Activated naive CD8-positive, alpha-beta T cell (primary cell): ENCODE data around the gene YOD1.
"Not testable (repeated sequence)": the region's sequence is repeated elsewhere in the genome, so short reads cannot be mapped to it uniquely, and the experiment has no call there.

Source experiments
- H3K27ac Mint-ChIP-seq: one replicate; pipeline ENCODE4 v1.8.0; 2021; ENCODE audit warnings: mixed read lengths
- H3K27me3 Mint-ChIP-seq: one replicate; pipeline ENCODE4 v1.8.0; 2021; ENCODE audit warnings: mixed read lengths
- H3K36me3 Mint-ChIP-seq: one replicate; pipeline ENCODE4 v1.8.0; 2021; ENCODE audit warnings: mixed read lengths
- H3K4me1 Mint-ChIP-seq: one replicate; pipeline ENCODE4 v1.8.0; 2021; ENCODE audit warnings: low read depth, mixed read lengths
- H3K4me3 Mint-ChIP-seq: one replicate; pipeline ENCODE4 v1.8.0; 2021; ENCODE audit warnings: mild to moderate bottlenecking, mixed read lengths
- H3K9me3 Mint-ChIP-seq: one replicate; pipeline ENCODE4 v1.8.0; 2021; ENCODE audit warnings: low read depth, mixed read lengths

The YOD1 gene

DNA sequence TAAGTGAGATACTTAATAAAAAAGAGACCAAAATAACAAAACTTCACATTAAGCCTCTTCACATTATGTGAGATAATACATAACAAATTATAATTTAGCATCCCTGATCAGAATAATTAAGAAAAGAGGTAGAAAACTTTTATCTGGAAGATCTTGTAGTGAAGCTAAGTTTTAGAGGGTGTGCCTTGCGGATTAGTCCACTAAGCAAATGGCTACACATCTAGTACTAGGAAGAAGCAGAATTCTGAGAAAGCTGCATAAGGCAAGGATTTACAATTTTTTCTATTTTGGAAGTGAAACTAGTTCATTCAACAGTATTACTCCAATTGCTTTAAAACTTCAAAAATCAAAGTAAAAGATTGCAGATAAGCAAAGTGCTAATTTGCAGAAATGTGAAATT lies 3.5 kb downstream of the YOD1 start:
- Mint-ChIP-seq H3K4me1 (peaks cover 73% of the 10 kb centered on the region), H3K36me3 (peaks cover 15% of the 10 kb centered on the region), H3K27ac (no peak overlapping the region), H3K4me3 (peak overlapping the region; percentile 3), H3K9me3 (no peaks in the 10 kb centered on the region), H3K27me3 (no peaks in the 10 kb centered on the region)

DNA sequence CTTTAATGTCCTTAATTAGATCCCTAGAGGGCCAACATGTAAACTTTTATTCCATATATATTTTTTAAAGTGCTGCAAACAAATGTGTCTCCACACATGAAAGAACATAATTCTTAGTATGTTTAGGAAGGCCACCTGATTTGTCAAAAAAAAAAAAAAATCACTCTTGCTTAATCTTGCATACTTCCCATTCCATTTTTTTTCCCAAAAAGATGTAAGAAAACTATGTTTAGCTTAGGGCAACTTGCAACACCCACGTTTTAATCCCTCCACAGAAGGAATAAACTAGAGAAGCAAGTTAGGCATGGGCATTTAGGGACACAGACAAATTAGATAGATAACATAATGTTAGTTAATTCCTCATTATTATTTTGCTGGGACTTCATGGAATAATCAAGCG lies 5.6 kb downstream of the YOD1 start:
- Mint-ChIP-seq H3K4me3 (no peak overlapping the region), H3K27me3 (no peaks in the 10 kb centered on the region), H3K36me3 (peaks cover 20% of the 10 kb centered on the region), H3K27ac (no peak overlapping the region), H3K9me3 (no peaks in the 10 kb centered on the region), H3K4me1 (peaks cover 64% of the 10 kb centered on the region)

- H3K9me3 Mint-ChIP-seq, H3K27ac Mint-ChIP-seq, H3K4me3 Mint-ChIP-seq, H3K27me3 Mint-ChIP-seq: not testable (repeated sequence)
- Mint-ChIP-seq H3K36me3 (peaks cover 13% of the 10 kb centered on the region), H3K4me1 (peaks cover 32% of the 10 kb centered on the region)
Observed at GRCh38 chr1:207041397-207041796, 9.6 kb downstream of the YOD1 start.

GRCh38 chr1:207040181-207040533 lies 10.9 kb downstream of the YOD1 start:
- H3K36me3 Mint-ChIP-seq: peaks cover 13% of the 10 kb centered on the region
- H3K27me3 Mint-ChIP-seq: peaks cover 1% of the 10 kb centered on the region
- H3K9me3 Mint-ChIP-seq: no peaks in the 10 kb centered on the region
- no peak overlapping the region for H3K4me3 Mint-ChIP-seq
- H3K4me1 Mint-ChIP-seq: peaks cover 23% of the 10 kb centered on the region
- H3K27ac Mint-ChIP-seq: no peak overlapping the region

DNA sequence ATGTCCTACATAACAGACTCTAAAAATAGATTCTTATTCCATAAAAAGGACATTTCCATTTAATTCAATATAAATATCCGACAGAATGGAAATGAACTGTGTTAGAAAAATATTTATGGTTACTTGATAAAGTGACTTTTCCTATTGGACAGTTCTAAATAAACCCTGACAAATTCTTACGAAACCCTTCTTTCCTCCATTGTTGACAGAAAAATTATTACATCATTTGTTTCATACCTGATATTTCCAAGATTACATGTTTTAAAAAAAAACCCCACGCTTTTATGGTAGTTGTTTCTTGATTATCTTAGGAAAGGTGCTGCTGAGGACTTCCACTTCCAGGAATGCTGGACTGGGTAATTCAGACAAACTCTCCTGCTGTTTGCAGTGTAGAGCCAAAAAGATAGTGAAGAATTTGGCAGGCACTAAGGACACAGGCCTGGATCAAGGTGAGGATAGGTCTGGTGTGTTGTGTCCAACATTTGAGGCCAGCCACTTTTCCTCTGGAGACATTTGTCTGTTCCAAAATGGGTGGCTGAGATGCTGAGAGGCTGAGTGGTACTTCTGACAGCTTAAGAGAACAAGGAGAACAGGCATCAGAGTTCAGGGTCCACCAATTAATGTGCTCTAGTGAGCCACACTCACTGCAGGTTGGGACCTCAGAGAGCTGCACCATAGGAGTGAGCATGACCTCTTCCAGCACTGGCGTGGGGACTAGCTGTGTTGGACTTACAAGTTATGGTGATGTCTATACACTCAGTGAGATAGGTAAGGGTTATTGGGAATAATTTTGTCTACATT lies 11.4 kb downstream of the YOD1 start:
- H3K36me3 Mint-ChIP-seq: peaks cover 10% of the 10 kb centered on the region
- H3K27me3 Mint-ChIP-seq: peaks cover 4% of the 10 kb centered on the region
- no peak overlapping the region for H3K27ac Mint-ChIP-seq
- peaks cover 17% of the 10 kb centered on the region for H3K4me1 Mint-ChIP-seq
- no peak overlapping the region for H3K4me3 Mint-ChIP-seq
- H3K9me3 Mint-ChIP-seq: no peaks in the 10 kb centered on the region

GRCh38 chr1:207036865-207037264 lies 14.1 kb downstream of the YOD1 start:
- Mint-ChIP-seq H3K27me3 (peaks cover 8% of the 10 kb centered on the region), H3K9me3 (no peaks in the 10 kb centered on the region), H3K4me3 (no peak overlapping the region), H3K4me1 (peaks cover 1% of the 10 kb centered on the region), H3K27ac (no peak overlapping the region), H3K36me3 (peaks cover 2% of the 10 kb centered on the region)

GRCh38 chr1:207035877-207036551 lies 15.0 kb downstream of the YOD1 start:
- no peaks in the 10 kb centered on the region for H3K9me3 Mint-ChIP-seq
- H3K4me3 Mint-ChIP-seq: no peak overlapping the region
- peaks cover 11% of the 10 kb centered on the region for H3K27me3 Mint-ChIP-seq

DNA sequence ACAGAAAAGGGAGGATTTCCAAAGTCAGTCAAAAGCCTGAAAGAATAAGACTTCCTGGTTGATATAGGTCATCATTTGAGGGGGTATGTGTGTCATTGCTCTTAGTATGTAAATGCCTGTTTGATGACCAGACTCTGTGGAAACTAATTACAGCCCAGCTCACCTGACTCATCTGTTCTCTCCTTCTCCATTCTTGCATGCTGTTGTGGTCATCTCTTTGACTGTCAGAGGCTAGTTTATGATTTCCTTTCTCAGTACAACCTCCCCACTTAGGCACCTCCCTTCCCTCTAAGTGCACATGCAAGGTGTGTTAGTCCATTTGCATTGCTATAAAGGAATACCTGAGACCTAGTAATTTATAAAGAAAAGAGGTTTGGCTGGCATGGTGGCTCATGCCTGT lies 16.0 kb downstream of the YOD1 start:
- Mint-ChIP-seq H3K27me3 (peaks cover 14% of the 10 kb centered on the region), H3K4me1 (no peaks in the 10 kb centered on the region), H3K36me3 (no peaks in the 10 kb centered on the region), H3K27ac (no peak overlapping the region), H3K4me3 (no peak overlapping the region), H3K9me3 (no peaks in the 10 kb centered on the region)

More at GRCh38 chr1:207035877-207036551, 15.0 kb downstream of the YOD1 start:
- no peaks in the 10 kb centered on the region for H3K36me3 Mint-ChIP-seq
- H3K27ac Mint-ChIP-seq: no peak overlapping the region
- no peaks in the 10 kb centered on the region for H3K4me1 Mint-ChIP-seq

DNA sequence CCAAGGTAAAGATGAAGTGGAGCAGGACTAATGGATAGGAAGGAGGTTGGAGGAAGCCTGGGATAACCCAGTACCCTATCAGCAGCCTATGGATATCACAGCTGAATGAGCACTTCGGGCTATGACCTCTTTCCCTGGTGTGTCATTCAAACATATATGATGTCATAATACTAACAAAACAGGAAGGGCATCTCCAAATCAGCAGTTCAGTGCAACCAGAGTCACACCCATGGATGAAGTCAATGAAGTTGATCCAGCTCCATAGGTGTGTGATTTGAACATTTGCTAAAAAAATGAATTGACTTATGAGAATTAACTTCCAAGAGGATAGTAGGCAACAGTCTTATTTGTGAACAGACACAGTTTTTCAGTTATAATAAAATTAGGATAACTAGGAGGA lies 16.8 kb downstream of the YOD1 start:
- H3K27me3 Mint-ChIP-seq: peaks cover 16% of the 10 kb centered on the region
- no peak overlapping the region for H3K27ac Mint-ChIP-seq
- no peaks in the 10 kb centered on the region for H3K36me3 Mint-ChIP-seq
- no peaks in the 10 kb centered on the region for H3K4me1 Mint-ChIP-seq
- no peak overlapping the region for H3K4me3 Mint-ChIP-seq
- no peaks in the 10 kb centered on the region for H3K9me3 Mint-ChIP-seq

DNA sequence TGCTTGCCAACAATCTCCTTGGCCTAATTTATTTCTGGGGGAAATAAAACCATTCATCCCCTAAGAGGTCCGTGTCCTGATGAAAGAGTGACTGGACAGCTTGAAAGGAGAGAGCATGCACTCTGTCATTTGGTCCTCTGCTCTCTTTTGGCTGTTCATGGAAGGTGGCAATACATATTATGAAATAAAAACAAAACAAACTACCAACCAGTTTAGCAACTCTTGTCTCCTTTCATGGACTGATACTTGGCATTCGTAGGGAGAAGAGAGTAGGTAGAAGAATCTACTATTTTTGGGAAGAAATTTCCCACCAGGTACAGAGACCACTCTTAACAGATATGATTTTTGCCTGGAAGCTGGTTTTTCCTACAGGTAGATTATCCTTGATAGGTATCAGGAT lies 17.7 kb downstream of the YOD1 start:
- no peaks in the 10 kb centered on the region for H3K36me3 Mint-ChIP-seq
- peaks cover 24% of the 10 kb centered on the region for H3K27me3 Mint-ChIP-seq
- H3K4me1 Mint-ChIP-seq: no peaks in the 10 kb centered on the region
- H3K27ac Mint-ChIP-seq: no peak overlapping the region
- no peaks in the 10 kb centered on the region for H3K9me3 Mint-ChIP-seq
- H3K4me3 Mint-ChIP-seq: no peak overlapping the region

DNA sequence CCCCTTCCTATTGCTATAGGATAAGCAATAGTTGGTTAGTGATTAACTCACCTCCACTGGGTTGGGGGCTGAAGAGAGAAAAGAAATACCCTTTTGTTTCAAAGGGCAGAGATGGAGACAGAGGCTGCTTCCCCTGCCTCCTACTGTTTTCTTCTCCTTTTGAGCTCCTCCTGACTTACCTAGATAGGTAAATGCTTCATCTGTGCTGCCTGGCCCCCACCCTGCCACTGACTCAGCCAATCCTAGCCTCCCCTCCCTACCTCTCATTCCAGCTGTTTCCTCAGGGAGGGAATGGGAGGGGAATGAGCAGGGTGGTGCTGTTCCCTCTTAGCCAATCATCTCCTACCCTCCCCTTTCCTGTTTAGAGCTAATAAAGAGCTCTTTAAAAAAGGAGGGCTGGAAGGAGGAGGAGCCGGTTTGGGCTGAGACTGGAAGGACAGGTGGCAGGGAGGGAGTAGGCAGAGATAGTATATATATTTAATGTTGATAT lies 18.4 kb downstream of the YOD1 start, which contains the start of gene C1orf116:
Gene C1orf116, minus strand, starts transcription at position 229 of the 490 bp plus-strand sequence. CDS start 5,158 bp downstream, outside the sequence.
- H3K27me3 Mint-ChIP-seq: peaks cover 27% of the 10 kb centered on the region
- no peaks in the 10 kb centered on the region for H3K36me3 Mint-ChIP-seq
- no peak within 1 kb of the TSS for H3K4me3 Mint-ChIP-seq
- no peaks in the 10 kb centered on the region for H3K4me1 Mint-ChIP-seq
- no peaks in the 10 kb centered on the region for H3K9me3 Mint-ChIP-seq
- no peak within 1 kb of the TSS for H3K27ac Mint-ChIP-seq

DNA sequence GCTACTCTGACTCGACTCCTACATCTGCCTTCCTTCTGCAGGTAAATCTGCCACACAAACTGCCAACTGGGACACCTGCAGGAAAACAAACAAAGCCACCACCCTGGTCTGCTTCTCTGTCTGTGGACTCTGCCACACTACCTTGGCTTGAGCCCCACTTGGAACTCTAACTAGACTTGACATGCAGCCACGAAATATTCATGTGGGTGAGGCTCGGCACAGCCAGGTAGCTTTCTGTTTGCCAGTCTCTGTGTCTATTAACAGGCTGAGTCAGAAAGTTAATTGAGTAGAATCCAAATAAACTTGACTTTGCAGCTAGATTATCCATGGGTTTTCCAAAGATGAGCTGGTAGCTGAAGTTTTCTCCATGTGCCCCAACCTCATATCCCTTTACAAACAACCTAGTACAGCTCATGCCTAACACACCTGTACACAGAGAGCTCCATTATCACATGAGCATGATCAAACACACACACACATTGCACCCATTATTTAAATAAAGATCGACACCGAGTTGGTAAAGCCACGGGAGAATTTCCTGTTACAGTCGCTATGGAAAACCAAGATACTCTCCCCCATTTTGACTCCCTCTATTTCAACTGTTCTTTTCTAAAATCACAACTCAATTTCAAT lies 19.3 kb downstream of the YOD1 start:
- Mint-ChIP-seq H3K36me3 (no peaks in the 10 kb centered on the region), H3K27ac (no peak overlapping the region), H3K4me3 (no peak overlapping the region), H3K4me1 (no peaks in the 10 kb centered on the region), H3K9me3 (no peaks in the 10 kb centered on the region), H3K27me3 (peaks cover 31% of the 10 kb centered on the region)

GRCh38 chr1:207031016-207031415 lies 20.0 kb downstream of the YOD1 start:
- H3K36me3 Mint-ChIP-seq: no peaks in the 10 kb centered on the region
- H3K27me3 Mint-ChIP-seq: peaks cover 31% of the 10 kb centered on the region
- H3K9me3 Mint-ChIP-seq: no peaks in the 10 kb centered on the region
- no peaks in the 10 kb centered on the region for H3K4me1 Mint-ChIP-seq
- no peak overlapping the region for H3K27ac Mint-ChIP-seq
- H3K4me3 Mint-ChIP-seq: no peak overlapping the region

DNA sequence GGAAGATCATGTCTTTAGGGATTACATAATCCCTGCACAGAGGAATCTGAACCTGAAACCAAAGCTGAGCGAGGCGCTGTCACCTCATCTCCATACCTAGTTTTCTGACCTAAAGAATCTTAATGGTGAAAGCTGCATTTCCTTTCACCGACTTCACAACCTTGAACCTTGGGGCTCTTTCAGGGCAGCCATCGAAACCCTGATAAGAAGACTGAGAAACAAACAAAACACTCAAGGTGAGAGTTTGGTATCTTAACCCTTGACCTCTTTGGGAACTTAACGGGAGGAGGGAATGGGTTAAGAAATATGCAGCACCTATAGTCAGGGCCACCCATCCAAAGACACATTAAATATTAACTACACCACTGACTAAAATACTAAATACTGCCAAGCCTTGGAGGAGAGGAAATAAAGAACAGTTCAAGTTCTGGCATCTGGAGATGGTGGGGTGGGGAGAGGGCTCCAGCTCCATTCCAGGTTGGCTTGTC lies 20.4 kb downstream of the YOD1 start:
- Mint-ChIP-seq H3K9me3 (no peaks in the 10 kb centered on the region), H3K27me3 (peaks cover 30% of the 10 kb centered on the region), H3K4me3 (no peak overlapping the region), H3K36me3 (no peaks in the 10 kb centered on the region), H3K27ac (no peak overlapping the region), H3K4me1 (no peaks in the 10 kb centered on the region)
